H1 (cell line): Measurements from ENCODE around the gene HEATR9. TPM values are rescaled to one million over a fixed set of nuclear protein-coding genes. Genes with fewer than 3 reads are reported as not detected.

ENCODE experiments used
- CTCF ChIA-PET: fragments of 300-600 bp; sonication (Branson Sonifier 250); formaldehyde crosslinking; loops from one replicate; lab custom pipeline; 2021; ENCODE audit not compliant: partially characterized antibody; lab: Charles Lee
- POLR2A ChIA-PET: fragments of 300-600 bp; sonication (Branson Sonifier 250); formaldehyde crosslinking; loops from one replicate; lab custom pipeline; 2021; ENCODE audit warnings: inconsistent platforms; ENCODE audit not compliant: partially characterized antibody; lab: Charles Lee
- DNase-seq, 2 experiments: peaks; one replicate each; pipeline versions ENCODE4 v3.0.0 to v3.0.0-alpha.2; 2010 to 2022; ENCODE audit warnings: low spot score in 2 of 2, low read depth in 1 of 2, mixed read lengths in 1 of 2
- FAIRE-seq: peaks from 2 replicates; lab custom pipeline; 2011; peaks lifted over from hg19 to GRCh38; lab: Jason Lieb, UNC
- H2AFZ ChIP-seq: 2 replicates; pipeline ENCODE4 v1.8.1; 2012; ENCODE audit warnings: low read length, inconsistent platforms
- H2AK5ac ChIP-seq: 2 replicates; pipeline ENCODE4 v1.6.1; 2013; ENCODE audit warnings: low read depth, low read length
- H2BK120ac ChIP-seq: replicated peaks from 2 replicates; pipeline ENCODE3; 2013; ENCODE audit warnings: low read depth, low read length, inconsistent platforms
- H2BK12ac ChIP-seq: 2 replicates; pipeline ENCODE4 v1.6.1; 2013; ENCODE audit warnings: low read depth, low read length
- H2BK15ac ChIP-seq: 2 replicates; pipeline ENCODE4 v1.6.1; 2013; ENCODE audit warnings: low read length
- H2BK20ac ChIP-seq: 2 replicates; pipeline ENCODE4 v1.6.1; 2013; ENCODE audit warnings: low read length
- H2BK5ac ChIP-seq: 2 replicates; pipeline ENCODE4 v1.6.1; 2013; ENCODE audit warnings: low read depth, low read length
- H3K14ac ChIP-seq: 2 replicates; pipeline ENCODE4 v1.6.1; 2013; ENCODE audit warnings: inconsistent platforms; ENCODE audit not compliant: insufficient read length
- H3K18ac ChIP-seq: 2 replicates; pipeline ENCODE4 v1.6.1; 2013; ENCODE audit warnings: low read length; ENCODE audit errors: extremely low read depth
- H3K23ac ChIP-seq: 2 replicates; pipeline ENCODE4 v1.6.1; 2013; ENCODE audit warnings: inconsistent platforms; ENCODE audit not compliant: insufficient read length
- H3K23me2 ChIP-seq: 2 replicates; pipeline ENCODE4 v1.6.1; 2013; ENCODE audit warnings: low read depth, low read length
- H3K27ac ChIP-seq: 2 replicates; pipeline ENCODE4 v1.6.1; 2011; ENCODE audit warnings: low read depth, low read length, inconsistent platforms
- H3K27me3 ChIP-seq, 4 experiments: replicated peaks in 1 of 4; 1 replicate in 1 of 4; 2 replicates in 3 of 4; pipeline versions ENCODE4 v1.6.1 to v1.8.1; 2011 to 2013; ENCODE audit warnings: low read length in 3 of 4, mild to moderate bottlenecking in 3 of 4, inconsistent platforms in 2 of 4, mixed read lengths in 2 of 4, moderate library complexity in 1 of 4; ENCODE audit not compliant: control insufficient read depth in 3 of 4, insufficient read depth in 3 of 4; ENCODE audit errors: extremely low read depth in 1 of 4
- H3K36me3 ChIP-seq, 4 experiments: 2 replicates each; pipeline versions ENCODE4 v1.6.1 to v1.8.1; 2011 to 2013; ENCODE audit warnings: mild to moderate bottlenecking in 4 of 4, low read length in 3 of 4, moderate library complexity in 2 of 4, control low read depth in 1 of 4, inconsistent platforms in 1 of 4; ENCODE audit not compliant: insufficient read depth in 4 of 4, control insufficient read depth in 2 of 4
- H3K4ac ChIP-seq: replicated peaks from 2 replicates; pipeline ENCODE3; 2013; ENCODE audit warnings: low read length, low read depth, mixed read lengths, inconsistent platforms; ENCODE audit not compliant: insufficient read length
- H3K4me1 ChIP-seq, 4 experiments: replicated peaks in 1 of 4; 1 replicate in 1 of 4; 2 replicates in 3 of 4; pipeline versions ENCODE4 v1.6.1 to v1.8.1; 2011 to 2013; ENCODE audit warnings: low read length in 3 of 4, inconsistent platforms in 2 of 4, mixed read lengths in 1 of 4; ENCODE audit not compliant: insufficient read depth in 4 of 4, control insufficient read depth in 3 of 4
- H3K4me2 ChIP-seq, 2 experiments: 2 replicates each; pipeline versions ENCODE4 v1.6.1 to v1.8.1; 2011 to 2013; ENCODE audit warnings: low read depth in 2 of 2, low read length in 2 of 2, control low read depth in 1 of 2, inconsistent platforms in 1 of 2, mild to moderate bottlenecking in 1 of 2; ENCODE audit not compliant: insufficient read depth in 1 of 2
- H3K4me3 ChIP-seq, 4 experiments: fragments of 200-600, 300-600 bp in 1 of 4; sonication (generic), shearing (Covaris generic), sonication (Bioruptor Twin) in 1 of 4; 2 replicates each; pipeline versions ENCODE4 v1.5.1 to v1.8.1; 2011 to 2016; ENCODE audit warnings: low read length in 4 of 4, low read depth in 3 of 4, control low read depth in 2 of 4, inconsistent platforms in 2 of 4, mild to moderate bottlenecking in 2 of 4, mixed read lengths in 1 of 4, moderate library complexity in 1 of 4; ENCODE audit not compliant: insufficient read depth in 2 of 4; ENCODE audit errors: extremely low read depth in 1 of 4
- H3K56ac ChIP-seq: replicated peaks from 2 replicates; pipeline ENCODE3; 2013; ENCODE audit warnings: low read depth, mild to moderate bottlenecking, mixed read lengths, low read length, inconsistent platforms; ENCODE audit not compliant: insufficient read length
- H3K79me1 ChIP-seq: 2 replicates; pipeline ENCODE4 v1.6.1; 2013; ENCODE audit warnings: low read depth, low read length, control low read depth
- H3K79me2 ChIP-seq, 2 experiments: 2 replicates each; pipeline versions ENCODE4 v1.6.1 to v1.8.1; 2012 to 2013; ENCODE audit warnings: low read length in 2 of 2, mild to moderate bottlenecking in 2 of 2, inconsistent platforms in 1 of 2; ENCODE audit not compliant: insufficient read depth in 2 of 2, control insufficient read depth in 1 of 2
- H3K9ac ChIP-seq, 4 experiments: replicated peaks in 1 of 4; 1 replicate in 1 of 4; 2 replicates in 3 of 4; pipeline versions ENCODE4 v1.6.1 to v1.8.1; 2011 to 2013; ENCODE audit warnings: low read depth in 3 of 4, low read length in 3 of 4, control low read depth in 2 of 4, mild to moderate bottlenecking in 2 of 4, moderate library complexity in 2 of 4, inconsistent platforms in 1 of 4; ENCODE audit errors: extremely low read depth in 1 of 4
- H3K9me3 ChIP-seq, 2 experiments: 2 replicates each; pipeline versions ENCODE4 v1.6.1 to v1.8.1; 2012 to 2013; ENCODE audit warnings: mild to moderate bottlenecking in 2 of 2, moderate library complexity in 2 of 2, control low read depth in 1 of 2, inconsistent platforms in 1 of 2, low read depth in 1 of 2, low read length in 1 of 2, mixed read lengths in 1 of 2; ENCODE audit not compliant: insufficient read depth in 2 of 2
- H4K20me1 ChIP-seq, 2 experiments: replicated peaks in 1 of 2; 2 replicates each; pipeline versions ENCODE3 to v1.8.1; 2011 to 2013; ENCODE audit warnings: inconsistent platforms in 2 of 2, low read length in 2 of 2, mild to moderate bottlenecking in 1 of 2; ENCODE audit not compliant: insufficient read depth in 2 of 2, control insufficient read depth in 1 of 2
- H4K5ac ChIP-seq: 2 replicates; pipeline ENCODE4 v1.6.1; 2013; ENCODE audit warnings: low read length, low read depth, mixed read lengths, inconsistent platforms; ENCODE audit not compliant: insufficient read length
- H4K8ac ChIP-seq: 2 replicates; pipeline ENCODE4 v1.8.0; 2013; ENCODE audit warnings: mild to moderate bottlenecking, moderate library complexity, low read length, inconsistent platforms; ENCODE audit not compliant: insufficient read depth; ENCODE audit errors: extremely low read depth
- H4K91ac ChIP-seq: replicated peaks from 2 replicates; pipeline ENCODE3; 2013; ENCODE audit warnings: low read length, mixed read lengths, inconsistent platforms; ENCODE audit not compliant: insufficient read length
- ASH2L ChIP-seq: fragments of 200-600, 300-600 bp; sonication (generic); IDR thresholded peaks from one replicate; pipeline ENCODE4 v1.7.1; 2017; ENCODE audit warnings: low read length
- ATF2 ChIP-seq: IDR thresholded peaks from 2 replicates; pipeline ENCODE4 v1.6.1; 2012; ENCODE audit warnings: low read length, inconsistent platforms
- BRCA1 ChIP-seq: IDR thresholded peaks from 2 replicates; pipeline ENCODE4 v1.6.1; 2012; ENCODE audit warnings: low read depth, low read length, improper control_type of control experiment
- CBX5 ChIP-seq: fragments of 300-800, 300-1000 bp; sonication (generic); IDR thresholded peaks from 2 replicates; pipeline ENCODE4 v1.7.1; 2016; ENCODE audit warnings: antibody characterized with exemption, low read length, low read depth
- GABPA ChIP-seq: IDR thresholded peaks from 2 replicates; pipeline ENCODE4 v1.6.1; 2011; ENCODE audit warnings: mild to moderate bottlenecking, low read length, moderate library complexity, borderline replicate concordance; ENCODE audit not compliant: insufficient read depth
- HDAC2 ChIP-seq, 2 experiments: fragments of 300-600 bp in 1 of 2; sonication (generic) in 1 of 2; IDR thresholded peaks; 2 replicates each; pipeline ENCODE4 v1.6.1; 2011 to 2012; ENCODE audit warnings: low read depth in 2 of 2, low read length in 2 of 2, mild to moderate bottlenecking in 2 of 2, moderate library complexity in 2 of 2, borderline replicate concordance in 1 of 2, inconsistent platforms in 1 of 2
- NANOG ChIP-seq: IDR thresholded peaks from 2 replicates; pipeline ENCODE4 v1.6.1; 2011; ENCODE audit warnings: low read length, low read depth, mild to moderate bottlenecking, inconsistent platforms; ENCODE audit not compliant: insufficient read depth, poor library complexity, severe bottlenecking
- SIX5 ChIP-seq: IDR thresholded peaks from 2 replicates; pipeline ENCODE4 v1.6.1; 2011; ENCODE audit warnings: mild to moderate bottlenecking, low read depth, low read length
- SP1 ChIP-seq: IDR thresholded peaks from 2 replicates; pipeline ENCODE4 v1.6.1; 2011; ENCODE audit warnings: low read depth, low read length
- SUZ12 ChIP-seq: fragments of 200-600 bp; sonication (generic); IDR thresholded peaks from 2 replicates; pipeline ENCODE4 v1.6.1; 2012; ENCODE audit warnings: mild to moderate bottlenecking, inconsistent platforms, low read length, moderate library complexity, mixed read lengths
- TBP ChIP-seq: IDR thresholded peaks from 2 replicates; pipeline ENCODE4 v1.6.1; 2011; ENCODE audit warnings: low read depth, low read length, improper control_type of control experiment
- YY1 ChIP-seq: IDR thresholded peaks from 2 replicates; pipeline ENCODE4 v1.6.1; 2011; ENCODE audit warnings: low read depth, mild to moderate bottlenecking, low read length
- WGBS, 2 experiments: shearing (Covaris generic) in 1 of 2; methylation state at CpG; one replicate each; pipeline versions ENCODE4 v1.1.6 to v1.1.7; 2013 to 2015; ENCODE audit warnings: low lambda C conversion rate in 2 of 2, mixed read lengths in 2 of 2, inconsistent platforms in 1 of 2, low coverage in 1 of 2, missing lambda C conversion rate in 1 of 2; ENCODE audit not compliant: insufficient replicate concordance in 2 of 2, insufficient coverage in 1 of 2, insufficient read length in 1 of 2; ENCODE audit errors: extremely low coverage in 1 of 2, missing lambda C conversion rate in 1 of 2; 5-methylcytosine and 5-hydroxymethylcytosine counted together
- polyA plus RNA-seq, 7 experiments: library from polyadenylated mRNA; depleted of rRNA in 3 of 7; stranded (reverse) in 5 of 7; unstranded in 2 of 7; fragments of >200 nt in 5 of 7; fragments of 200-250 nt in 2 of 7; gene quantifications; 1 replicate in 5 of 7; 2 replicates in 1 of 7; 4 replicates in 1 of 7; pipeline versions ENCODE4 v1.2.1 to v1.2.3, GENCODE V29; 2011 to 2013; ENCODE audit warnings: missing spikeins in 2 of 7, mixed read lengths in 2 of 7
- total RNA-seq: library from RNA; stranded (reverse); fragmentation: NEBNext Ultra II Directional; extraction: Animal tissue kit (Norgen Biotek cat#: 25700); gene quantifications from 2 replicates; pipeline ENCODE4 v1.2.1, GENCODE V29; 2021

Gene HEATR9
- total and polyA plus RNA-seq, 2 of the 8 experiments (the other 6 are each of a cell fraction or from before 2014, with no cell fraction given) = not detected

DNA sequence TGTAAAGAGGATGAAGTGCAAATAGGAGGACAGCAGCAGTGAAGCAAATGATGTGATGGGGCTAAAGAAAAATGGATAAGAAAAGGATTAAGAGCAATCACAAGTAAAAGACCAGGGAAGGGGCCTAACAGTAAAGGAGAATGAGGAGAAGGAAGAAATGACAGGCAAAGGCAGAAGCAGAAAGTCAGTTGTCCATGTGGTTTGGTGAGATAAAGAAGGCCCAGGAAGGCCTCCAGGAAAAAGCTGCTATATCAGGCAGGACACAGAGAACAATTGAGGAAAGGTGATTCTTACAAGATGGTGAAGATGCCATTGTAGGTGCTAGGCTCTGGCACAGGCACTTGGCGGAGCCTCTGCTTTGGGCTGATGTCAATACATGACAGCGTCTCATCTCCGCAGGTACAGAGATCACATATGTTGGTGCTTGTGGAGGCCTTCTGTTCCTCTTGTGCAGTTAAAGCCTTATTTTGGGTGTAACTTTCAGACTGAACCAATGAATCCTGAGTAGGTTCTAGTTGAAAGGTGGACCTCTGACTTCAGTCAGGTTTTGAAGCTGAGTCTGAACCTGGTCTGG is 43.7 kb upstream of the HEATR9 start:
- Histone ChIP-seq H4K20me1 (no peaks in the 10 kb centered on the region), H3K36me3 (no peaks in the 10 kb centered on the region; a peak in 3 of 8 replicates), H3K79me1 (no peaks in the 10 kb centered on the region), H4K8ac (no peak overlapping the region), H3K27me3 (no peaks in the 10 kb centered on the region), H3K4me2 (no peak overlapping the region), H2BK5ac (no peak overlapping the region), H2BK20ac (no peak overlapping the region), H4K91ac (no peak overlapping the region), H3K27ac (no peak overlapping the region), H4K5ac (no peak overlapping the region), H3K9me3 (peaks cover 26 to 30% of the 10 kb centered on the region in 2 experiments), H3K14ac (no peak overlapping the region), H3K18ac (no peak overlapping the region), H2AFZ (no peak overlapping the region), H3K23me2 (no peaks in the 10 kb centered on the region), H2AK5ac (no peak overlapping the region), H2BK12ac (no peak overlapping the region), H3K4me1 (no peaks in the 10 kb centered on the region), H3K23ac (no peak overlapping the region), H3K56ac (no peak overlapping the region), H3K4ac (no peak overlapping the region), H2BK120ac (no peak overlapping the region), H2BK15ac (no peak overlapping the region), H3K9ac (no peak overlapping the region), H3K79me2 (no peaks in the 10 kb centered on the region; a peak in 1 of 4 replicates), H3K4me3 (no peak overlapping the region)
- POLR2A ChIA-PET = no interaction called here
- FAIRE-seq (no peak), DNase-seq (no peak)
- CTCF ChIA-PET = interaction anchor here (0.9 kb wide), 1 partner anchor 45 kb away, joined by 3 read pairs; no protein-coding TSS in a partner anchor
- WGBS, 2 experiments = 85% methylated on average over 3 of the region's 3 CpGs; no CpG with 5 or more reads in 1 of the 2 experiments
- TF ChIP-seq GABPA = no peak
- no peak for TF ChIP-seq SP1
- no peak for TF ChIP-seq CBX5
- no peak for TF ChIP-seq ATF2
- no peak for TF ChIP-seq SUZ12
- TF ChIP-seq BRCA1 = no peak
- TF ChIP-seq NANOG = no peak
- TF ChIP-seq SIX5 = no peak
- TF ChIP-seq TBP = no peak
- no peak for TF ChIP-seq ASH2L
- TF ChIP-seq HDAC2 (IDR thresholded peaks at IDR 0.05; ENCODE audit: borderline replicate concordance in 1 of 2, low read depth in 2 of 2, low read length in 2 of 2) = no peak
- no peak for TF ChIP-seq YY1
